ENCODE data around the gene APCDD1L. TPM values are rescaled to one million over a fixed set of nuclear protein-coding genes. Genes with fewer than 3 reads are reported as not detected.

APCDD1L gene
- total and polyA plus RNA-seq, 2 of the 8 experiments (the other 6 are each of a cell fraction or from before 2014, with no cell fraction given) = 0.83 to 3.1 TPM

DNA sequence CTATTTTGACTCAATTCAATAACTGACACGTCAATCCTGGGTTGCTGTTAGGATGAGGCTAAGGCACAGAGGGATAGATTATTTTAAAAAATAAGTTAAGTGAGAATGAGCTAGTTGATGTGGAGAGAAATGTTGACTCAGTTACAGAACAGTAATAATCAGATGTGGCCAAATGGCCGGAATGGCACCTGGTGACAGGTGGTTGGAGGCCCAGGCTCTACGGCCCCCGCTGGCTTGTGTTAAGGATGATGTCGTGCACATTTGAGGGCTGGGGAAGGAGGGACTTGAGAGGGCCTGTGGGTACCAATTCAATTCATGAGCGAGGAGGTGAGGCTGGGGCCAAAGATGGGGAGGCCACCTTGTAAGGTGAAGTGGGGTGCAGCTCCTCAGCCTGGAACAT is 31.7 kb downstream of the APCDD1L start:
- TF ChIP-seq EZH2 (IDR thresholded peaks at IDR 0.05; ENCODE audit: low read depth, low read length, severe bottlenecking) (no peak), POLR2AphosphoS5 (IDR thresholded peaks at IDR 0.05; ENCODE audit: low read depth, low read length) (no peak), JUND (IDR thresholded peaks at IDR 0.05; ENCODE audit: low read length) (no peak), TEAD4 (IDR thresholded peaks at IDR 0.05; ENCODE audit: low read depth, low read length) (no peak), RXRA (IDR thresholded peaks at IDR 0.05; ENCODE audit: insufficient read depth, low read depth, low read length) (no peak), EGR1 (IDR thresholded peaks at IDR 0.05; ENCODE audit: borderline replicate concordance, low read depth, low read length) (no peak)
- Histone ChIP-seq H2BK120ac (replicated peaks; ENCODE audit: low read depth, low read length) (no peak overlapping the region), H2BK5ac (ENCODE audit: low read depth, low read length) (no peak overlapping the region), H3K9me3 (ENCODE audit: insufficient read depth in 2 of 2, low read depth in 1 of 2, low read length in 1 of 2) (peaks cover 10 to 18% of the 10 kb centered on the region in 2 experiments; a peak in 3 of 4 replicates), H3K23ac (ENCODE audit: insufficient read length) (no peak overlapping the region), H2BK15ac (ENCODE audit: low read length) (no peak overlapping the region), H3K4me3 (ENCODE audit: extremely low read depth in 1 of 4, insufficient read depth in 2 of 4, low read depth in 3 of 4, low read length in 4 of 4) (no peak overlapping the region), H3K23me2 (ENCODE audit: low read depth, low read length) (no peaks in the 10 kb centered on the region), H4K91ac (replicated peaks; ENCODE audit: insufficient read length, low read length) (no peak overlapping the region), H2BK20ac (ENCODE audit: low read length) (no peak overlapping the region), H3K27me3 (replicated peaks in 1 of 4; ENCODE audit: control insufficient read depth in 3 of 4, extremely low read depth in 1 of 4, insufficient read depth in 3 of 4, low read length in 3 of 4) (no peaks in the 10 kb centered on the region; a peak in 1 of 7 replicates), H3K4me1 (replicated peaks in 1 of 4; ENCODE audit: control insufficient read depth in 3 of 4, insufficient read depth in 4 of 4, low read length in 3 of 4) (peaks cover 0 to 4% (median 3%) of the 10 kb centered on the region in 4 experiments; a peak in 5 of 7 replicates), H3K36me3 (ENCODE audit: control insufficient read depth in 2 of 4, insufficient read depth in 4 of 4, low read length in 3 of 4) (no peaks in the 10 kb centered on the region), H4K20me1 (replicated peaks in 1 of 2; ENCODE audit: control insufficient read depth in 1 of 2, insufficient read depth in 2 of 2, low read length in 2 of 2) (no peaks in the 10 kb centered on the region), H2AFZ (ENCODE audit: low read length) (no peak overlapping the region), H3K14ac (ENCODE audit: insufficient read length) (no peak overlapping the region), H3K56ac (replicated peaks; ENCODE audit: insufficient read length, low read depth, low read length) (no peak overlapping the region), H3K18ac (ENCODE audit: extremely low read depth, low read length) (no peak overlapping the region), H3K4me2 (ENCODE audit: insufficient read depth in 1 of 2, low read depth in 2 of 2, low read length in 2 of 2) (no peak overlapping the region), H3K79me1 (ENCODE audit: low read depth, low read length) (no peaks in the 10 kb centered on the region), H4K8ac (ENCODE audit: extremely low read depth, insufficient read depth, low read length) (no peak overlapping the region), H3K27ac (ENCODE audit: low read depth, low read length) (no peak overlapping the region), H4K5ac (ENCODE audit: insufficient read length, low read depth, low read length) (no peak overlapping the region), H3K9ac (replicated peaks in 1 of 4; ENCODE audit: extremely low read depth in 1 of 4, low read depth in 3 of 4, low read length in 3 of 4) (no peak overlapping the region), H2BK12ac (ENCODE audit: low read depth, low read length) (no peak overlapping the region), H3K4ac (replicated peaks; ENCODE audit: insufficient read length, low read depth, low read length) (no peak overlapping the region), H2AK5ac (ENCODE audit: low read depth, low read length) (no peak overlapping the region), H3K79me2 (ENCODE audit: control insufficient read depth in 1 of 2, insufficient read depth in 2 of 2, low read length in 2 of 2) (no peaks in the 10 kb centered on the region)
- ChIA-PET CTCF (ENCODE audit: partially characterized antibody) (interaction anchor here (0.8 to 5.0 kb wide), 11 partner anchors 12 to 387 kb away, joined by 3 to 57 read pairs (median 3); partner anchors contain the start of genes APCDD1L and STX16), POLR2A (ENCODE audit: partially characterized antibody) (interaction anchor here (1.1 to 3.5 kb wide), 3 partner anchors 136 to 368 kb away, joined by 3 to 19 read pairs (median 4); partner anchors contain the start of gene STX16)
- 90% methylated on average over 6 of the region's 6 CpGs; no CpG with 5 or more reads in 1 of the 2 experiments for WGBS, 2 experiments (ENCODE audit: extremely low coverage in 1 of 2, insufficient coverage in 1 of 2, insufficient read length in 1 of 2, insufficient replicate concordance in 2 of 2, low coverage in 1 of 2, low lambda C conversion rate in 2 of 2, missing lambda C conversion rate in 1 of 2)
- FAIRE-seq (no peak), DNase-seq (ENCODE audit: low read depth in 1 of 2, low spot score in 2 of 2) (no peak)
